ENCODE results near the gene CPT2.

The CPT2 gene

DNA sequence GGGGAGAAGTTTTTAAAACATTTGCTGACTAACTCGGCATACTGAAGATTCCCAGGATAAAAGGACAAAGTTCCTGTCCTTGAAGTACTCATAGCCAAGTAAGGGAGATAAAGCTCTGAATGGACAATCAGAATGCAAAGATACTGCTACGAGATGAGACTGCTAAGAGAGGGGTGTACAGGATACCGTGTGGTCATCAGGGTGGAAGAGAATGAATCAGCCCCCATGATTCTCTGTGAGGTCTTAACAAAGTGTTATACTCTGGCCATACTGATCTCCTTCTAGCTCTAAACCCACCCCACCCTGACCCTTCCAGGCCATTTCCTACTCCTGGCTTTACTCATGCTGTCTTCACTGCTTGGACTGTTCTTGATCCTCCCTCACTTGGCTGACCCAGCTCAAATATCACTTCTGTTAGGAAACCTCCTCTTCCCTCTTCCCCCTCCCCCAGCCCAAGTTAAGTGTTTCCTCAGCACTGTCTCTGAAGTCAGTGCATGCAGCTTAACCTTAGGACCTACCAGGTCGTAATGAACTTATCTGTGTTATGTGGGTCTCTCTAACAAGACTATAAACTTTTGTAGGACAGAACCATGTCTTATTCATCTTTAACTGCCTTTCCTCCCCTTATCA, 57.5 kb downstream of the CPT2 start:
- no peak for TF ChIP-seq CTCF (IDR thresholded peaks at IDR 0.05)

DNA sequence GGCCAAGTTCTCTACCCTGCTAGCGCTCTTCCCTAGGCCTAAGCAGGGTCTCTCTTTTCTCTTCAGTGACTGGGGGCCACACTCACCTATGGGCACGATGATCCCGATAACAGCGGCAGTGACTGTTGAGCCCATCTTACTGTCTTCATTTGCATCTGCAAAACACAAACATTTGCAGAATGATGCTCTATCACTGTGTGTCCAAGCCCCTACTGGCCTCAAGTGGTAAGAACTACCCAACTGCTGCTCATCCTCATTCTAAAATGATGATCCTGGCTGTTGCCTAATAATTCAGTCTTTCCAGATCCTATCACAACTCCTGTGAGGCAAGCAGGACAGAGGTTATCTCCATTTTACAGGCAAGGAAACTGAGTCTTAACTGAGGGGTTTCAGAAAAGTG, 58.4 kb downstream of the CPT2 start:
- no peak for TF ChIP-seq CTCF (IDR thresholded peaks at IDR 0.05)

DNA sequence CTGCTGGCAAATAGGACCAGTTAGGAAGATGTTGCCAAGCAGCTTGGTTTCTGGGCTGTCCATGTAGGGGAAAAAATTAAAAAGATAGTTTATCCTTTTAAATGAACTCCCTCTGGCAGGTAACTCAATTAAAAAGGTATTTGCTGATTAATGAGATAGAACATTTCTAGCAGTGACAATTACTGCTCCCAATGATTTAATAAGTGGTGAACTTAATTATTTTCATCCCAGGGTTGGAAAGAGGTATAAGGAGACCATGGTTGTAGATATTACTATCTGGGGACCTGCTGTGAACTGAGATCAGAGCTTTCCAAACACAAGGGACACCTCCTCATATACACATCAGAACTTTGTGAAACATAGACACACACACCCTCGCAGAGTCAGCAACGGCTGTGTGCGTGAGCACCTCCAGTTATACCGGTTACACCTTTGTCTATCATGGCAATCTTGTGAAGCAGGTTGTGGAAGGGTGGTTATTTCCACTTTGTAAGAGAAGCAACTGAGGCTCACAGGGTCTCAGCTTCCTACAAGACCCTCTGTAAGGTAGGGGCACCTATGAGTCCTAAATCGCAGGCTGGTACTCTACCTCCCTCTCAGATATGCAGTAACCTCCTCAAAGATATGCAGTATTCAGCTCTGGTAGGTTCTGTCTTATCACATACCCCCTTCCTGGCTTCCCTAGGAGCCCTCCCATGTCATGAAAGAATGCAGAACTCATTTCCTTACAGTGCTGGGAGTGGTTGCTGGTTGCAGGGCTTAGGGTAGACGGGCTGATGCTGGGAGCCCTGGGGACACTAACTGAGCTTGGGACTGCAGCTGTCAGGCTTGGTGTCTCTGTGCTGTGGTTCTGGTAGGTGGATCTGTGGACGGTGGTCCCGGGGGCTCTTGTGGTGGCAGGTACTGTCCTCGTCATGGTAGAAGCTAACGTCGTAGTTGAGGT, 60.2 kb downstream of the CPT2 start:
- TF ChIP-seq CTCF (IDR thresholded peaks at IDR 0.05), result no peak

DNA sequence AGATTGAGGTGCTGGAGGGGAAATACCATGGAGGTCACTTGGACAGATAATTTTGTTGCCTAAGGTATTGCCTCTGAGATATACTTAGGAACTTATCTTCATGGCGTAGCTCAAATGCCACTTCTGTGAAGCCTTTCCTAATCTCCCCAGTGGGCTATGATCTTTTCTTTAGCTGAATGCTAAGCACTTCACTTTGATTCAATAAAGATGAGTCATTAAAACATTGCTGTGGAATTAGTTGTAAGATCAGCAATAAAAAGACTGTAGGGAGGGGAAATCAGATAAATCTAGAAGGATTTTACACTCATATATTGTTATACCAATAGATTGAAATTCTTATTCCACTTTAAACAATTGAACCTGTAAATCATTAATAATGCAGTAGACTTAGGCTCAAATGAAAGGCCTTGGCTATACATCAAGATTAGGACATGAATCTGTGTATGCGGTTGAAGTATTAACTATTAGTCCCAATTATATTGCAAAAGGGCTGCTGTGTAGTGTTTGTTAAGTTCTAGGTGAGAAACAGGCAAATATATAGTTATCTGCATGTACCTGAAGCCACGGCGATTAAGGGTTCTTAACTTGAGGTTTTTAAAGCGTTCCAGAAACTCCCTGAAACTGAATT, 60.9 kb downstream of the CPT2 start:
- no peak for TF ChIP-seq CTCF (IDR thresholded peaks at IDR 0.05)

DNA sequence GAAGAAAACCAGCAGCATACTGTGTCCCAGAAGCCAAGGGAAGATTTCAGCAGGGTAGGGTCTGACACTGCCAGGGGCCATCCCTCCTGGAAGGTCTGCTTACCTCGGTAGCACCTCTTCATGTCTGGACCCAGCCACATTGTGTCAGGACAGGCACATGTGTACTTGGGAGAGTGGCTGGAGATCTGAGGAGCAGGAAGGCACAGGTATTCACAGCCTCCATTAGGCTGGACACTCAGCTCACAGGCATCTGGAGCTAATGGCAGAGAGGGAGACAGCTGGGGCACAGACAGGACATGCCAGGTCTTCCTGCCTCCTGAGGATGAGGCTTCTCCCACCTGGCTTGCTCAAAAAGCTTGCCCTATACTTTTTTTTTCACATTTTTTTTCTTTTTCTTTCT, 61.6 kb downstream of the CPT2 start:
- TF ChIP-seq CTCF (IDR thresholded peaks at IDR 0.05), result no peak

DNA sequence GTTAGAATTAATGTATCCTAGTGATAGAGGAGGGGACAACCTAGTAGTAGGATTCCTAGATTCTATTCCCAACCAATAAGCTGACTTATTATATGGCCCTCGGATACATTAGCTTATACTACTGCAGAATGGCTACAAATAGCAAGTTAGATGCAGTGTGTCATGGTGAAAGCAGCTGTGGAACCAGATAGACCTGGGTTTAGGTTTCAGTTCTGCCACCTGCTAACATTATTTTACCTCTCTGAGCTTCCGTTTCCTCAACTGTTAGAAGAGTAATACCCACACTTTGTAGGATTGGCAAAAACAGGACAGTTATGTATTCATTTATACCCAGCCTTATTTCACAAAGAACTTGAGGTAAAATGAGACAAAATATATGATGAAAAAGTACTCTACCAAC, 63.3 kb downstream of the CPT2 start:
- TF ChIP-seq CTCF (IDR thresholded peaks at IDR 0.05), result no peak

DNA sequence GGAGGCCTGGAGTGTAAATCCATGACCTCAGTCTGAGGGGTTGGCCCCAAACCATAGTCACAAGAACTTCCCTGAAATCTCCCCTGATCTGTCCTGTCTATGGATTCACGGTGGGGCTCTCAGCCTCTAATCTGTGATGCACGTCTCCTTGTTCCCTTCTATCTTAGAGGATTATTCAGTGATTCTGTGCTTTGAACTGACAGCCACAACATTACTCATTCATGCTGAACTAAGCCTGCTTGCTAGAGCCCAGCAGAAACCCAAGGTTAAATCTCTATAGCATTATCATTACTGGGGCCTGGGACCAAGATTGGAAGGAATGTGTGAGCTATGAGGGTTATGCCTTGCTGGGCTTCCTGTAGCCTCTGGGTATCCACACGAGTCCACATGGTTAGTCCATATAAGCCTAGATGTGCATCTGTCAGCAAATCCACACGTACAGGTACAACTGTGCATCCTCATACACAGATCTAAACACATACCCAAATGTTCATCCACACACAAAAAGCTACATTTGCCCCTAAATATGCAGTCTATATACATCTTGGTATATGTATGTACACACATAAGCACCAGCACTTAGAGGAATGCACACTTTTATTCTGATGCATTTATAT, 64.1 kb downstream of the CPT2 start:
- no peak for TF ChIP-seq CTCF (IDR thresholded peaks at IDR 0.05)

Data from LNCAP (cell line).